HepG2 (cell line): ENCODE results near the gene RABGEF1. TPM values are rescaled to one million over a fixed set of nuclear protein-coding genes. Genes with fewer than 3 reads are reported as not detected.
A peak's percentile ranks its signal among the peaks of the same experiment; 100 is the strongest.

Source experiments
- ATAD3A ChIP-seq: sonication (generic); formaldehyde crosslinking; IDR thresholded peaks from 2 replicates; pipeline ENCODE4 v1.4.0; 2020; ENCODE audit warnings: missing genetic modification reagents
- CCAR2 ChIP-seq: fragments of 200-400 bp; formaldehyde crosslinking; optimal IDR thresholded peaks from 2 replicates; pipeline ENCODE3; 2018; ENCODE audit warnings: low read depth, mild to moderate bottlenecking, low read length, moderate library complexity
- CENPX ChIP-seq: sonication (generic); formaldehyde crosslinking; IDR thresholded peaks from 2 replicates; pipeline ENCODE4 v1.9.0; 2021; ENCODE audit warnings: mild to moderate bottlenecking, missing genetic modification reagents, moderate library complexity
- DZIP1 ChIP-seq: sonication (generic); formaldehyde crosslinking; IDR thresholded peaks from 2 replicates; pipeline ENCODE4 v1.5.0; 2020; ENCODE audit warnings: mild to moderate bottlenecking, missing genetic modification reagents
- EHMT2 ChIP-seq: fragments of 200-600 bp; sonication (generic); IDR thresholded peaks from 2 replicates; pipeline ENCODE4 v1.7.0; 2017; ENCODE audit warnings: antibody characterized with exemption, low read depth, low read length, borderline replicate concordance
- HNF4G ChIP-seq, 2 experiments: sonication (generic) in 1 of 2; formaldehyde crosslinking in 1 of 2; IDR thresholded peaks; 2 replicates each; pipeline versions ENCODE4 v1.4.0 to v1.6.1; 2011 to 2020; ENCODE audit warnings: borderline replicate concordance in 2 of 2, low read depth in 2 of 2, mild to moderate bottlenecking in 2 of 2, low read length in 1 of 2, missing genetic modification reagents in 1 of 2, moderate library complexity in 1 of 2
- KAT2B ChIP-seq: fragments of 150-350 bp; IDR thresholded peaks from 2 replicates; pipeline ENCODE4 v1.6.1; 2014; ENCODE audit warnings: low read depth, low read length, borderline replicate concordance
- POGK ChIP-seq: sonication (generic); formaldehyde crosslinking; conservative IDR thresholded peaks from 2 replicates; pipeline ENCODE4 v1.8.0; 2022; ENCODE audit warnings: mild to moderate bottlenecking, moderate library complexity, missing genetic modification reagents
- PRDM15 ChIP-seq: sonication (generic); formaldehyde crosslinking; IDR thresholded peaks from 2 replicates; pipeline ENCODE4 v1.4.0; 2020; ENCODE audit warnings: missing genetic modification reagents
- TARDBP ChIP-seq: sonication (generic); formaldehyde crosslinking; IDR thresholded peaks from 2 replicates; pipeline ENCODE4 v1.8.0; 2022; ENCODE audit warnings: mild to moderate bottlenecking, missing genetic modification reagents
- TCF7 ChIP-seq: sonication (generic); IDR thresholded peaks from 2 replicates; pipeline ENCODE4 v1.6.1; 2016; ENCODE audit warnings: antibody characterized with exemption, low read depth
- TEAD3 ChIP-seq: optimal IDR thresholded peaks from 2 replicates; pipeline ENCODE3; 2016; ENCODE audit warnings: borderline replicate concordance
- ZBTB8A ChIP-seq: sonication (generic); formaldehyde crosslinking; IDR thresholded peaks from 2 replicates; pipeline ENCODE4 v1.4.0; 2020; ENCODE audit warnings: mild to moderate bottlenecking, low read depth, missing genetic modification reagents, borderline replicate concordance
- ZFP1 ChIP-seq: IDR thresholded peaks from 2 replicates; pipeline ENCODE4 v1.6.1; 2016
- ZNF205 ChIP-seq: IDR thresholded peaks from 2 replicates; pipeline ENCODE4 v1.6.1; 2018; ENCODE audit warnings: missing biosample characterization, missing genetic modification reagents
- ZNF329 ChIP-seq: sonication (generic); formaldehyde crosslinking; IDR thresholded peaks from 2 replicates; pipeline ENCODE4 v1.9.0; 2021; ENCODE audit warnings: low read depth, mild to moderate bottlenecking, missing genetic modification reagents
- ZNF543 ChIP-seq: sonication (generic); formaldehyde crosslinking; IDR thresholded peaks from 2 replicates; pipeline ENCODE4 v1.4.0; 2020; ENCODE audit warnings: mild to moderate bottlenecking, missing genetic modification reagents
- ZNF639 ChIP-seq: conservative IDR thresholded peaks from 2 replicates; pipeline ENCODE4 v1.6.1; 2018; ENCODE audit warnings: missing genetic modification reagents
- ZNF747 ChIP-seq: sonication (generic); formaldehyde crosslinking; IDR thresholded peaks from 2 replicates; pipeline ENCODE4 v1.8.1; 2023; ENCODE audit warnings: missing genetic modification reagents, mild to moderate bottlenecking, borderline replicate concordance
- polyA plus RNA-seq, 8 experiments: library from polyadenylated mRNA; depleted of rRNA in 3 of 8; stranded (reverse) in 7 of 8; unstranded in 1 of 8; fragments of >200 nt; fragmentation: Illumina TruSeq in 4 of 8; extraction: Trizol in 4 of 8; gene quantifications; 2 replicates each; pipeline versions ENCODE4 v1.2.1 to v1.2.3, GENCODE V29; 2011 to 2016; ENCODE audit warnings: low read depth in 4 of 8, missing spikeins in 1 of 8, mixed read lengths in 1 of 8; ENCODE audit not compliant: insufficient read depth in 1 of 8
- total RNA-seq, 5 experiments: library from RNA; depleted of rRNA; stranded (reverse); fragments of >200 nt; fragmentation: Illumina TruSeq; extraction: Trizol; gene quantifications; 2 replicates each; pipeline ENCODE4 v1.2.3, GENCODE V29; 2016; ENCODE audit warnings: low read depth in 1 of 5

RABGEF1 gene
- total and polyA plus RNA-seq, 2 of the 13 experiments (the other 11 are each of a cell fraction or from before 2014, with no cell fraction given), result 22.7 to 35.3 TPM

GRCh38 chr7:66740302-66740979 is at the start of gene RABGEF1 (continued):
- peak; percentile 72; the same call in 1 of the 2 replicates for TF ChIP-seq DZIP1 (CRISPR knock-in tag)
- TF ChIP-seq HNF4G (IDR thresholded peaks at IDR 0.05; ENCODE audit: borderline replicate concordance, low read depth, low read length), result peak; percentile 28; the same call in 1 of the 2 replicates
- TF ChIP-seq HNF4G (CRISPR knock-in tag; IDR thresholded peaks at IDR 0.05; ENCODE audit: borderline replicate concordance, low read depth), result no peak
- peak; percentile 48; the same call in 1 of the 2 replicates for TF ChIP-seq ZNF329
- no peak for TF ChIP-seq KAT2B
- TF ChIP-seq CENPX (CRISPR knock-in tag), result no peak
- peak; percentile 40; the same call in 1 of the 2 replicates for TF ChIP-seq ZNF639 (CRISPR knock-in tag)
- no peak for TF ChIP-seq ATAD3A (CRISPR knock-in tag)
- no peak for TF ChIP-seq ZFP1 (CRISPR knock-in tag)
- TF ChIP-seq TCF7, result no peak
- 0 out of 2 replicates have a peak, but pooled peaks have one; percentile 59 for TF ChIP-seq TARDBP (CRISPR knock-in tag)
- no peak for TF ChIP-seq ZNF747 (CRISPR knock-in tag)
- peak; percentile 33; the same call in 1 of the 2 replicates for TF ChIP-seq PRDM15 (CRISPR knock-in tag)
- 0 out of 2 replicates have a peak, but pooled peaks have one; percentile 34 for TF ChIP-seq POGK
- TF ChIP-seq ZNF543, result peak; percentile 67
- TF ChIP-seq EHMT2, result no peak
- 0 out of 2 replicates have a peak, but pooled peaks have one; percentile 63 for TF ChIP-seq ZBTB8A (CRISPR knock-in tag)
- TF ChIP-seq ZNF205 (CRISPR knock-in tag), result peak; percentile 62; the same call in 1 of the 2 replicates
- TF ChIP-seq CCAR2, result no peak
- peak; percentile 28 for TF ChIP-seq TEAD3
